Smooth muscle cell (in vitro differentiated cells): ENCODE results near the gene FBXO5. TPM values are rescaled to one million over a fixed set of nuclear protein-coding genes. Genes with fewer than 3 reads are reported as not detected.

ENCODE experiments used
- DNase-seq: peaks from one replicate; lab custom pipeline; 2025; ENCODE audit not compliant: unreplicated experiment; lab: John Stamatoyannopoulos, UW
- H2AFZ ChIP-seq: fragments of 200-600 bp; sonication (generic); 2 replicates; pipeline ENCODE4 v1.6.0; 2016; ENCODE audit warnings: antibody characterized with exemption, low read depth, mild to moderate bottlenecking
- H3F3A ChIP-seq: fragments of 200-600 bp; sonication (generic); 2 replicates; pipeline ENCODE4 v1.6.0; 2017; ENCODE audit warnings: antibody characterized with exemption, low read depth
- H3K27ac ChIP-seq: fragments of 200-600 bp; sonication (generic); 2 replicates; pipeline ENCODE4 v1.5.1; 2016; ENCODE audit warnings: low read depth, mild to moderate bottlenecking
- H3K27me3 ChIP-seq: fragments of 200-600 bp; sonication (generic); 2 replicates; pipeline ENCODE4 v1.6.1; 2016; ENCODE audit warnings: low read depth, mild to moderate bottlenecking
- H3K36me3 ChIP-seq: fragments of 200-600 bp; sonication (generic); 2 replicates; pipeline ENCODE4 v1.5.1; 2016; ENCODE audit warnings: low read depth
- H3K4me1 ChIP-seq: fragments of 200-600 bp; sonication (generic); 2 replicates; pipeline ENCODE4 v1.5.1; 2016; ENCODE audit warnings: low read depth
- H3K4me2 ChIP-seq: fragments of 200-600 bp; sonication (generic); 2 replicates; pipeline ENCODE4 v1.6.0; 2016; ENCODE audit warnings: mild to moderate bottlenecking
- H3K4me3 ChIP-seq: fragments of 200-600 bp; sonication (generic); 2 replicates; pipeline ENCODE4 v1.5.1; 2016; ENCODE audit warnings: mild to moderate bottlenecking
- H3K79me2 ChIP-seq: fragments of 200-600 bp; sonication (generic); 2 replicates; pipeline ENCODE4 v1.6.0; 2016; ENCODE audit warnings: low read depth, mild to moderate bottlenecking
- H3K9ac ChIP-seq: fragments of 200-600 bp; sonication (generic); 2 replicates; pipeline ENCODE4 v1.6.0; 2016; ENCODE audit warnings: low read depth
- H3K9me3 ChIP-seq: fragments of 200-600 bp; sonication (generic); replicated peaks from 2 replicates; pipeline ENCODE4 v1.5.1; 2016; ENCODE audit warnings: low read depth
- H4K20me1 ChIP-seq: fragments of 200-600 bp; sonication (generic); 2 replicates; pipeline ENCODE4 v1.6.0; 2016; ENCODE audit warnings: low read depth
- CTCF ChIP-seq: fragments of 200-600 bp; sonication (generic); IDR thresholded peaks from 2 replicates; pipeline ENCODE4 v1.5.1; 2017; ENCODE audit warnings: borderline replicate concordance, mild to moderate bottlenecking, antibody characterized with exemption; ENCODE audit not compliant: insufficient read depth, poor library complexity, severe bottlenecking
- WGBS: methylation state at CpG from one replicate; pipeline ENCODE4 v1.1.7; 2016; ENCODE audit warnings: low lambda C conversion rate; 5-methylcytosine and 5-hydroxymethylcytosine counted together
- polyA plus RNA-seq: library from polyadenylated mRNA; unstranded; fragments of >200 nt; fragmentation: Nextera tagmentation; extraction: Ambion mirVana; gene quantifications from 2 replicates; pipeline ENCODE4 v1.2.1, GENCODE V29; 2016
- total RNA-seq: library from RNA; depleted of rRNA; stranded (reverse); fragments of >200 nt; gene quantifications from 2 replicates; pipeline ENCODE4 v1.2.3, GENCODE V29; 2014

The FBXO5 gene
- total and polyA plus RNA-seq, 2 experiments from 2014 or later, result 8.0 to 10.7 TPM

GRCh38 chr6:152942319-152942869, 40.4 kb downstream of the FBXO5 start:
- TF ChIP-seq CTCF, result no peak
- 84% methylated on average over 1 of the region's 1 CpG for WGBS
- no peak overlapping the region for H3K4me2 ChIP-seq

GRCh38 chr6:152941746-152942145, 41.1 kb downstream of the FBXO5 start:
- no peak for DNase-seq
- Histone ChIP-seq H3K27ac (no peak overlapping the region), H3K79me2 (no peaks in the 10 kb centered on the region), H3K4me1 (no peaks in the 10 kb centered on the region), H3K27me3 (no peaks in the 10 kb centered on the region), H2AFZ (no peak overlapping the region), H3K9me3 (no peaks in the 10 kb centered on the region), H3K36me3 (no peaks in the 10 kb centered on the region), H3K4me2 (no peak overlapping the region), H3K9ac (no peak overlapping the region), H4K20me1 (no peaks in the 10 kb centered on the region), H3F3A (no peaks in the 10 kb centered on the region), H3K4me3 (no peak overlapping the region)
- TF ChIP-seq CTCF, result no peak

More at GRCh38 chr6:152942319-152942869, 40.4 kb downstream of the FBXO5 start:
- Histone ChIP-seq H3K4me3 (no peak overlapping the region), H3K79me2 (no peaks in the 10 kb centered on the region), H3K36me3 (no peaks in the 10 kb centered on the region), H3F3A (no peaks in the 10 kb centered on the region), H3K9me3 (no peaks in the 10 kb centered on the region), H3K27ac (no peak overlapping the region), H2AFZ (no peak overlapping the region), H3K27me3 (no peaks in the 10 kb centered on the region), H3K9ac (no peak overlapping the region), H3K4me1 (no peaks in the 10 kb centered on the region), H4K20me1 (no peaks in the 10 kb centered on the region)
- no peak for DNase-seq

- DNase-seq, result no peak
- 94% methylated on average over 3 of the region's 3 CpGs for WGBS
- Histone ChIP-seq H3K36me3 (no peaks in the 10 kb centered on the region), H3K9me3 (no peaks in the 10 kb centered on the region), H3K9ac (no peak overlapping the region), H3K4me1 (no peaks in the 10 kb centered on the region), H3K27me3 (peaks cover 4% of the 10 kb centered on the region), H3K27ac (no peak overlapping the region), H3K79me2 (no peaks in the 10 kb centered on the region), H4K20me1 (no peaks in the 10 kb centered on the region), H3K4me2 (no peak overlapping the region), H3K4me3 (no peak overlapping the region), H3F3A (no peaks in the 10 kb centered on the region), H2AFZ (no peak overlapping the region)
- TF ChIP-seq CTCF, result no peak
Measured at GRCh38 chr6:152932865-152933264, 50.0 kb downstream of the FBXO5 start.

GRCh38 chr6:152922706-152923105, 60.1 kb downstream of the FBXO5 start:
- no peaks in the 10 kb centered on the region for H4K20me1 ChIP-seq
- DNase-seq, result no peak
- no peak for TF ChIP-seq CTCF
- no peaks in the 10 kb centered on the region for H3F3A ChIP-seq
- no peak overlapping the region for H3K9ac ChIP-seq
- 97% methylated on average over 2 of the region's 2 CpGs for WGBS
- H3K27ac ChIP-seq, result no peak overlapping the region
- H3K9me3 ChIP-seq, result no peaks in the 10 kb centered on the region
- H3K27me3 ChIP-seq, result no peaks in the 10 kb centered on the region
- no peaks in the 10 kb centered on the region for H3K79me2 ChIP-seq
- H2AFZ ChIP-seq, result no peak overlapping the region
- no peaks in the 10 kb centered on the region for H3K4me1 ChIP-seq
- H3K36me3 ChIP-seq, result no peaks in the 10 kb centered on the region
- H3K4me3 ChIP-seq, result no peak overlapping the region
- H3K4me2 ChIP-seq, result no peak overlapping the region
